Prostate gland (tissue), 2 donors: ENCODE measurements around the gene IGFBP2. TPM values are rescaled to one million over a fixed set of nuclear protein-coding genes. Genes with fewer than 3 reads are reported as not detected.

Experiments
- DNase-seq: peaks from one replicate; pipeline ENCODE4 v3.0.0-alpha.2; 2019; ENCODE audit warnings: low spot score
- H3K27ac ChIP-seq, 2 donors: fragments of 200-600 bp; sonication (generic); 2 replicates each; pipeline ENCODE4 v1.5.1; 2017 to 2019
- H3K27me3 ChIP-seq: fragments of 200-600 bp; sonication (generic); replicated peaks from 2 replicates; pipeline ENCODE4 v1.5.1; 2019; ENCODE audit not compliant: insufficient read depth
- H3K36me3 ChIP-seq, 2 donors: fragments of 200-600 bp; sonication (generic); 1 replicate in 1 of 2; 2 replicates in 1 of 2; pipeline versions ENCODE4 v1.5.1 to v1.8.1; 2017 to 2019
- H3K4me1 ChIP-seq: fragments of 200-600 bp; sonication (generic); replicated peaks from 2 replicates; pipeline ENCODE4 v1.5.1; 2019
- H3K4me3 ChIP-seq, 2 donors: fragments of 200-600 bp; sonication (generic); 2 replicates each; pipeline ENCODE4 v1.5.1; 2017 to 2019
- H3K9me3 ChIP-seq: fragments of 200-600 bp; sonication (generic); 2 replicates; pipeline ENCODE4 v1.5.1; 2017
- POLR2A ChIP-seq: fragments of 450-650 bp; IDR thresholded peaks from one replicate; pipeline ENCODE4 v1.6.1; 2016; ENCODE audit warnings: antibody characterized with exemption, mild to moderate bottlenecking
- POLR2AphosphoS5 ChIP-seq: sonication (generic); formaldehyde crosslinking; IDR thresholded peaks from one replicate; pipeline ENCODE4 v1.6.1; 2017; ENCODE audit warnings: antibody characterized with exemption
- WGBS: methylation state at CpG from one replicate; pipeline ENCODE4 v1.1.5; 2018; 5-methylcytosine and 5-hydroxymethylcytosine counted together
- intact Hi-C: fragments of 100-400 bp; cut with DNase I; formaldehyde crosslinking; loops from one replicate; pipeline ENCODE4 v1.14.2; 2022
- total RNA-seq, 2 donors: library from RNA; depleted of rRNA; stranded (reverse); fragments of >200 nt; gene quantifications; one replicate each; pipeline ENCODE4 v1.1.0, GENCODE V29; 2016
- TF ChIP-seq, protein P1 (sequence below), 4 experiments: fragments of 200-600 bp in 2 of 4; fragments of 450-650 bp in 2 of 4; sonication (generic) in 2 of 4; IDR thresholded peaks; 1 replicate in 3 of 4; 2 replicates in 1 of 4; pipeline ENCODE4 v1.5.1; 2016 to 2019; ENCODE audit warnings: antibody characterized with exemption in 4 of 4, mild to moderate bottlenecking in 2 of 4, moderate library complexity in 2 of 4

Gene IGFBP2
- total RNA-seq, 2 donors from 2014 or later: 152 to 250 TPM

DNA sequence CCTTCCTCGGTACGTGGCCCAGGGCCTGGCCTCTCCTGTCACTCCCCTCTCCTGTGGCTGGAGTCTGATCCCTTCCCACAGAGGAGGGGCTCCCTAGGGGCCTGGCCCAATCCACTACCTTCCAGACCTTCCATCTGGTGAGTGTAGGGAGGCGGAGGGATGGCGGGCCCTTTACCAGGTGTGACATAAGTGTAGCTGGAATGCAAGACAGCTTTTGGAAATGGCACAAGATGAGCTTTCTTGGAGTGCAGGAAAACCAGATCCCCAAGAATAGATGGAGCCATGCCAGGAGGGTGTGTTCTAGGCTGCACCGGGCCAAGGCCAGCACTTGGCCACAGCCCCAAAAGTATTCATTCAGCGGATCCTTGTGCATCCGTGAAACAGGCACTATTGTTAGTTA, 32.0 kb downstream of the IGFBP2 start:
- DNase-seq: peak; percentile 93
- Histone ChIP-seq H3K27ac (peak overlapping the region; percentile 32 to 56), H3K9me3 (no peaks in the 10 kb centered on the region), H3K4me3 (no peak overlapping the region), H3K27me3 (no peaks in the 10 kb centered on the region), H3K4me1 (peaks cover 4% of the 10 kb centered on the region), H3K36me3 (no peaks in the 10 kb centered on the region)
- TF ChIP-seq POLR2AphosphoS5: peak; percentile 90
- TF ChIP-seq, protein P1, sequence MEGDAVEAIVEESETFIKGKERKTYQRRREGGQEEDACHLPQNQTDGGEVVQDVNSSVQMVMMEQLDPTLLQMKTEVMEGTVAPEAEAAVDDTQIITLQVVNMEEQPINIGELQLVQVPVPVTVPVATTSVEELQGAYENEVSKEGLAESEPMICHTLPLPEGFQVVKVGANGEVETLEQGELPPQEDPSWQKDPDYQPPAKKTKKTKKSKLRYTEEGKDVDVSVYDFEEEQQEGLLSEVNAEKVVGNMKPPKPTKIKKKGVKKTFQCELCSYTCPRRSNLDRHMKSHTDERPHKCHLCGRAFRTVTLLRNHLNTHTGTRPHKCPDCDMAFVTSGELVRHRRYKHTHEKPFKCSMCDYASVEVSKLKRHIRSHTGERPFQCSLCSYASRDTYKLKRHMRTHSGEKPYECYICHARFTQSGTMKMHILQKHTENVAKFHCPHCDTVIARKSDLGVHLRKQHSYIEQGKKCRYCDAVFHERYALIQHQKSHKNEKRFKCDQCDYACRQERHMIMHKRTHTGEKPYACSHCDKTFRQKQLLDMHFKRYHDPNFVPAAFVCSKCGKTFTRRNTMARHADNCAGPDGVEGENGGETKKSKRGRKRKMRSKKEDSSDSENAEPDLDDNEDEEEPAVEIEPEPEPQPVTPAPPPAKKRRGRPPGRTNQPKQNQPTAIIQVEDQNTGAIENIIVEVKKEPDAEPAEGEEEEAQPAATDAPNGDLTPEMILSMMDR (IDR thresholded peaks at IDR 0.05): no peak
- WGBS: 22% methylated on average over 7 of the region's 7 CpGs
- intact Hi-C loops: loop anchor here (2.0 kb wide), 1 partner anchor 32 kb away; the partner anchor contains the start of gene IGFBP2

GRCh38 chr2:216665717-216666116, 32.5 kb downstream of the IGFBP2 start:
- Histone ChIP-seq H3K36me3 (no peaks in the 10 kb centered on the region), H3K27me3 (no peaks in the 10 kb centered on the region), H3K4me3 (no peak overlapping the region), H3K27ac (peak overlapping the region in 1 of 2 donors; percentile 54), H3K9me3 (no peaks in the 10 kb centered on the region), H3K4me1 (peaks cover 4% of the 10 kb centered on the region)
- DNase-seq: no peak
- no peak for TF ChIP-seq POLR2A
- TF ChIP-seq, protein P1 (IDR thresholded peaks at IDR 0.05): no peak
- no peak for TF ChIP-seq POLR2AphosphoS5
- intact Hi-C loops: loop anchor here (1.0 to 2.0 kb wide), 2 partner anchors 33 to 147 kb away; partner anchors contain the start of gene IGFBP2
- 27% methylated on average over 12 of the region's 12 CpGs for WGBS

GRCh38 chr2:216666461-216667233, 33.4 kb downstream of the IGFBP2 start:
- no peak for TF ChIP-seq POLR2A
- peak; percentile 61 for TF ChIP-seq POLR2AphosphoS5
- TF ChIP-seq, protein P1 (IDR thresholded peaks at IDR 0.05): peak; percentile 90 to 98 (median 97)
- 15% methylated on average over 9 of the region's 9 CpGs for WGBS
- Histone ChIP-seq H3K27me3 (no peaks in the 10 kb centered on the region), H3K4me1 (peaks cover 4% of the 10 kb centered on the region), H3K36me3 (no peaks in the 10 kb centered on the region), H3K27ac (no peak overlapping the region), H3K9me3 (no peaks in the 10 kb centered on the region), H3K4me3 (no peak overlapping the region)
- DNase-seq: peak; percentile 67
- intact Hi-C loops: loop anchor here (1.0 kb wide), 1 partner anchor 148 kb away; no protein-coding TSS in a partner anchor

DNA sequence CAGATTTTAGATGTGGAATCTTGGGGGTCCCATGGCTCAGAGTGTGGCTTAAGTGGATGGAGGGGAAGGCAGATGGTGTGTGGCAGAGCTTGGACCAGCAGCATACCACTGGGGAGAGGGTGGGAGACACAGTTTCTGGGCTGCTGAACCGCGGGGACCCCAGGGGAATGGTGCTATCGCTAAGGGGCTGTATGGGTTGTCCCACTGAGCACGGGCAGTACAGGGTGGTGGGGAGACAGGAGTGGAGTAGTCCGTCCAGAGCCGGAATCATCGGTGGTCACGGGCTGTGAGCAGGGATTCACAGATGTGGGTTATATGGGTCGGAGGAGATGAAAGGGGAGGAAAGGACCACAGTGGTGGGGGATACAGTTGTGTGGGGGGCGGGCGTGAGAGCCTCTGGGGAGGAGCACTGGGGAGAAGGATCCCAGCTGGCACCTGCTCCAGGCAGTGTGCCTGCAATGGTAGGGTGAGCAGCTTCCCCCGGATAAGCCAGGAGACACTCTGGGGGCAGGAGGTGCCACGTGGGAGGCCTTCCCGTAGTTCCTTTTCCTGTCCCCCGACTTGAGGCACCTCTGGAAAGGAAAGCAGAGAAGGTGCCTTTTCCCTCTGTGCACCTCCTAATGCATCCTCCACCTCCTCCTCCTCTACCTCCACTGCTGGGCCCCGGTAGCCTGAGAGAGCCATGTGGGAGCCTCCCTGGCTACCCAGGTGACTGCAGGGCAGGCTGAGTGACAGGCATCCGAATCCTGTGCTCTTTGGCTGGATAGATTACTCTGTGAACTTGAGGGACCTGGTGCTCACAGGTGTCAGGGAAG, 37.3 kb downstream of the IGFBP2 start:
- intact Hi-C loops: no loop called here
- WGBS: 67% methylated on average over 17 of the region's 17 CpGs

More for the DNA sequence above, 37.3 kb downstream of the IGFBP2 start:
- no peaks in the 10 kb centered on the region for H3K27me3 ChIP-seq
- H3K36me3 ChIP-seq: no peaks in the 10 kb centered on the region
- H3K9me3 ChIP-seq: no peaks in the 10 kb centered on the region
- peaks cover 3% of the 10 kb centered on the region for H3K4me1 ChIP-seq
- no peak for DNase-seq
- no peak overlapping the region for H3K27ac ChIP-seq
- TF ChIP-seq POLR2AphosphoS5: no peak
- TF ChIP-seq, protein P1 (IDR thresholded peaks at IDR 0.05): no peak
- TF ChIP-seq POLR2A: no peak
- no peak overlapping the region for H3K4me3 ChIP-seq
